Mesothelial cell of epicardium (in vitro differentiated cells): Measurements from ENCODE around the gene DLX3. TPM values are rescaled to one million over a fixed set of nuclear protein-coding genes. Genes with fewer than 3 reads are reported as not detected.

Experiments used
- DNase-seq, 2 experiments: peaks; one replicate each; pipeline ENCODE4 v3.0.0; 2021; ENCODE audit warnings: low spot score in 2 of 2; ENCODE audit not compliant: unreplicated experiment in 2 of 2
- H3K27ac Mint-ChIP-seq: 2 replicates; pipeline ENCODE4 v1.8.0; 2021; ENCODE audit warnings: mixed read lengths
- H3K27me3 Mint-ChIP-seq: 2 replicates; pipeline ENCODE4 v1.8.0; 2021; ENCODE audit warnings: low read depth, mixed read lengths
- H3K36me3 Mint-ChIP-seq: 2 replicates; pipeline ENCODE4 v1.8.0; 2021; ENCODE audit warnings: mixed read lengths
- H3K4me1 Mint-ChIP-seq: 2 replicates; pipeline ENCODE4 v1.8.0; 2021; ENCODE audit warnings: mixed read lengths
- H3K4me3 Mint-ChIP-seq: 2 replicates; pipeline ENCODE4 v1.8.0; 2021; ENCODE audit warnings: mild to moderate bottlenecking, moderate library complexity, mixed read lengths
- H3K9me3 Mint-ChIP-seq: 2 replicates; pipeline ENCODE4 v1.8.0; 2021; ENCODE audit warnings: mixed read lengths
- CTCF ChIP-seq: fragments of 200-600 bp; sonication (generic); IDR thresholded peaks from one replicate; pipeline ENCODE4 v1.5.0; 2021; ENCODE audit warnings: antibody characterized with exemption; ENCODE audit not compliant: unreplicated experiment
- total RNA-seq: library from RNA; stranded (reverse); gene quantifications from 3 replicates; pipeline ENCODE4 v1.2.1, GENCODE V29; 2021

Gene DLX3
- total RNA-seq, 1 donor from 2014 or later: 7.7 TPM

DNA sequence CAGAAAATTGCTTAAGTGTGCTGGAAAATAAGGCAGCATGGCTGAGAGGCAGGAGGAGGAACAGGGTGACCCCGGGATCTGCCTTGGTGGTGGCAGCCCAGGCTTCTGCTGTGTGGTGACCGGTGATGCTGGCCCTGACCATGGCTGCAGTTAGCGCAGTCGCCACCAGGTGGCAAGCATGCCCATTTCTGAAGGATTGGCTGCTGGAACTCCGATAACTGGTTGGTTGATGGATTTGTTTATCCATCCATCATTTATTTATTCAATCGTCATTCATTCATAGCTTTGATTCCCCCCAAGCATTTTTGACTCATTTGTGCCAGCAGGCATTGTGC, 31.8 kb upstream of the DLX3 start:
- peaks cover 35% of the 10 kb centered on the region for H3K4me1 Mint-ChIP-seq
- peak; percentile 99 for TF ChIP-seq CTCF
- no peaks in the 10 kb centered on the region for H3K27me3 Mint-ChIP-seq
- no peak overlapping the region for H3K27ac Mint-ChIP-seq
- peak; percentile 54 to 90 for DNase-seq
- no peaks in the 10 kb centered on the region for H3K9me3 Mint-ChIP-seq
- no peaks in the 10 kb centered on the region for H3K36me3 Mint-ChIP-seq
- H3K4me3 Mint-ChIP-seq: peak overlapping the region; percentile 36

- Mint-ChIP-seq H3K27ac (no peak overlapping the region), H3K4me1 (peaks cover 35% of the 10 kb centered on the region), H3K4me3 (no peak overlapping the region), H3K9me3 (no peaks in the 10 kb centered on the region), H3K27me3 (peaks cover 3% of the 10 kb centered on the region), H3K36me3 (no peaks in the 10 kb centered on the region)
- no peak for DNase-seq
- TF ChIP-seq CTCF: no peak
Observed at GRCh38 chr17:50026046-50026675, 31.1 kb upstream of the DLX3 start.

GRCh38 chr17:50024808-50025207, 29.8 kb upstream of the DLX3 start:
- DNase-seq: no peak
- peaks cover 3% of the 10 kb centered on the region for H3K27me3 Mint-ChIP-seq
- no peaks in the 10 kb centered on the region for H3K9me3 Mint-ChIP-seq
- peaks cover 33% of the 10 kb centered on the region for H3K4me1 Mint-ChIP-seq
- H3K27ac Mint-ChIP-seq: no peak overlapping the region
- no peak overlapping the region for H3K4me3 Mint-ChIP-seq
- no peaks in the 10 kb centered on the region for H3K36me3 Mint-ChIP-seq
- no peak for TF ChIP-seq CTCF

- Mint-ChIP-seq H3K4me3 (no peak overlapping the region), H3K27me3 (peaks cover 3% of the 10 kb centered on the region)
Observed at GRCh38 chr17:50023520-50023919, 28.5 kb upstream of the DLX3 start.

DNA sequence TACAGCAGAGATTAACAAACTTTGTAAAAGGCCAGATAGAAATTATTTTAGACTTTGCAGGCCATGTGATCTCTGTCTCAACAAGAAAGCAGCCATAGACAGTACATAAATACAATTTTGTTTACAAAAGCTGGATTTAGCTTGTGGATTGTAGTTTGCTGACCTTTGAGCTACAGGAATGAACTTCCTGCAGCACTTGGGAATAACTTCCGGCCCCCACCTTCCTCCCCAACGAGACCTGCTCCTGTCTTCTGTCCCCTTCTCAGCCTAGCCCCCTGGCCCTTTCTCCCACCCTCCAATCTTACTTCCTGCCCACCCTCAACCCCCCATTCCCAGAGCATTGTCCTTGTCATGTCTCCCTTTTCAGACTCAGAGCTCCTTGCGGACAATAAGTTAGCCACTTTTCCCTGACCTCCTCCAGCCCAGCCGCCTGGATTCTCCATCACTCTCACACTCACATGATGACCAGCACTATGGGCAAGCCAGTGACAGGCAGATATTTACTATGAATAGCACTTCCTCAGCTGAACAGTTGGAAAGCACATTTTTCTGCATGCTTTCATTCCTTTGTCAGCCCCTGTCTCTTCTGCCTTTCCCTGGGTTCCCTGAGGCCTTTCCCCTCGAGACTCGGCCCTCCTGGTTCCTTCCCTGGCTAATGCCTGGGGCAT, 27.6 kb upstream of the DLX3 start:
- no peak for DNase-seq
- Mint-ChIP-seq H3K9me3 (no peaks in the 10 kb centered on the region), H3K4me1 (peaks cover 16% of the 10 kb centered on the region), H3K27ac (peak overlapping the region; percentile 73), H3K27me3 (peaks cover 3% of the 10 kb centered on the region), H3K36me3 (no peaks in the 10 kb centered on the region), H3K4me3 (no peak overlapping the region)
- no peak for TF ChIP-seq CTCF

More at GRCh38 chr17:50023520-50023919, 28.5 kb upstream of the DLX3 start:
- Mint-ChIP-seq H3K27ac (no peak overlapping the region), H3K9me3 (no peaks in the 10 kb centered on the region), H3K36me3 (no peaks in the 10 kb centered on the region), H3K4me1 (peaks cover 25% of the 10 kb centered on the region)
- no peak for TF ChIP-seq CTCF
- DNase-seq: no peak
